Measurements from ENCODE around the gene MAP7. TPM values are rescaled to one million over a fixed set of nuclear protein-coding genes. Genes with fewer than 3 reads are reported as not detected.

MAP7 gene
- total and polyA plus RNA-seq, 9 of the 15 experiments (the other 6 are each of a cell fraction or from before 2014, with no cell fraction given), result 0.76 to 7.7 (median 3.9) TPM

DNA sequence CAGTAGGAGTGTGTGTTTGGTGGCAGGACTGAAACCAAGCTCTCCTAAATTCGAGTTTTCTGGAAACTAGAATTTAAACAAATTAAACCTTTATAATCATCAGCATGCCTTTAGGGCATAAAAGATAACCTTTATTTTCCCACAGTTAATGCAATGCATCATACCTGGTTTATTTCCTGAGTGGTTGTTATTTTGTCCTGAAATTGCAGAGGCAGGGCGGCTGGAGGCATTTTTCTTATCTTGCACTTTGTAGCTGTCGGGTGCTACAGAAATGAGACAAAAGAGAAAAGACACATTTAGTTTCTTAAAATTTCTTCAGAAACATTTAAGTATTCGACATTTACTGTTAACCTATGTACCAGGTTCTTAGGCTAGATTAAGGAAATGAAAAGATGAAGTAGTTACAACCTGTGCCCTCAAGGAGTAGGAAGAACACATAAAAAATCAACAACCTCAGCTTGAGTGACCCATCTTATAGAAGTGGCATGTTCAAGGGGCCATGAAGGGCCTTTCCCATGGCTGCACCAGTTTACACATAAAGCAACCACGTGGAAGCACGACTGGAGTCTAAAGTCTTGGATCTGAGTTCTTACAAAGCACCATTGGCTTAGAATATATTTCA is 128.6 kb downstream of the MAP7 start (continued):
- TF ChIP-seq HDGF (IDR thresholded peaks at IDR 0.05) (no peak), HNRNPLL (IDR thresholded peaks at IDR 0.05; ENCODE audit: low read depth, low read length, poor library complexity, severe bottlenecking) (no peak), SMARCC2 (IDR thresholded peaks at IDR 0.05; ENCODE audit: low read depth) (no peak), ZNF76 (CRISPR knock-in tag; IDR thresholded peaks at IDR 0.05; ENCODE audit: borderline replicate concordance) (no peak), NFIC (IDR thresholded peaks at IDR 0.05) (no peak), HNRNPL (IDR thresholded peaks at IDR 0.05; ENCODE audit: low read depth, low read length) (no peak), CCNT2 (IDR thresholded peaks at IDR 0.05; ENCODE audit: borderline replicate concordance, extremely low read depth, insufficient read length, low read depth, low read length) (no peak), TEAD1 (CRISPR knock-in tag; IDR thresholded peaks at IDR 0.05) (no peak)
- TF ChIP-seq, protein P1, sequence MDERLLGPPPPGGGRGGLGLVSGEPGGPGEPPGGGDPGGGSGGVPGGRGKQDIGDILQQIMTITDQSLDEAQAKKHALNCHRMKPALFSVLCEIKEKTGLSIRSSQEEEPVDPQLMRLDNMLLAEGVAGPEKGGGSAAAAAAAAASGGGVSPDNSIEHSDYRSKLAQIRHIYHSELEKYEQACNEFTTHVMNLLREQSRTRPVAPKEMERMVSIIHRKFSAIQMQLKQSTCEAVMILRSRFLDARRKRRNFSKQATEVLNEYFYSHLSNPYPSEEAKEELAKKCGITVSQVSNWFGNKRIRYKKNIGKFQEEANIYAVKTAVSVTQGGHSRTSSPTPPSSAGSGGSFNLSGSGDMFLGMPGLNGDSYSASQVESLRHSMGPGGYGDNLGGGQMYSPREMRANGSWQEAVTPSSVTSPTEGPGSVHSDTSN (CRISPR knock-in tag; IDR thresholded peaks at IDR 0.05; ENCODE audit: low read depth), result no peak
- TF ChIP-seq, protein P1 (tag; conservative IDR thresholded peaks at IDR 0.05; ENCODE audit: low read depth), result no peak
- TF ChIP-seq, protein P2, sequence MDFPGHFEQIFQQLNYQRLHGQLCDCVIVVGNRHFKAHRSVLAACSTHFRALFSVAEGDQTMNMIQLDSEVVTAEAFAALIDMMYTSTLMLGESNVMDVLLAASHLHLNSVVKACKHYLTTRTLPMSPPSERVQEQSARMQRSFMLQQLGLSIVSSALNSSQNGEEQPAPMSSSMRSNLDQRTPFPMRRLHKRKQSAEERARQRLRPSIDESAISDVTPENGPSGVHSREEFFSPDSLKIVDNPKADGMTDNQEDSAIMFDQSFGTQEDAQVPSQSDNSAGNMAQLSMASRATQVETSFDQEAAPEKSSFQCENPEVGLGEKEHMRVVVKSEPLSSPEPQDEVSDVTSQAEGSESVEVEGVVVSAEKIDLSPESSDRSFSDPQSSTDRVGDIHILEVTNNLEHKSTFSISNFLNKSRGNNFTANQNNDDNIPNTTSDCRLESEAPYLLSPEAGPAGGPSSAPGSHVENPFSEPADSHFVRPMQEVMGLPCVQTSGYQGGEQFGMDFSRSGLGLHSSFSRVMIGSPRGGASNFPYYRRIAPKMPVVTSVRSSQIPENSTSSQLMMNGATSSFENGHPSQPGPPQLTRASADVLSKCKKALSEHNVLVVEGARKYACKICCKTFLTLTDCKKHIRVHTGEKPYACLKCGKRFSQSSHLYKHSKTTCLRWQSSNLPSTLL (IDR thresholded peaks at IDR 0.05), result no peak
